GM18498 (cell line): ENCODE measurements around the gene ZNF467.

Experiments
- ATAC-seq: cut with Tn5 transposase; IDR thresholded peaks from one replicate; pipeline ENCODE4 v1.9.1; 2021; ENCODE audit warnings: mild to moderate bottlenecking, moderate library complexity; ENCODE audit not compliant: unreplicated experiment

Gene ZNF467

DNA sequence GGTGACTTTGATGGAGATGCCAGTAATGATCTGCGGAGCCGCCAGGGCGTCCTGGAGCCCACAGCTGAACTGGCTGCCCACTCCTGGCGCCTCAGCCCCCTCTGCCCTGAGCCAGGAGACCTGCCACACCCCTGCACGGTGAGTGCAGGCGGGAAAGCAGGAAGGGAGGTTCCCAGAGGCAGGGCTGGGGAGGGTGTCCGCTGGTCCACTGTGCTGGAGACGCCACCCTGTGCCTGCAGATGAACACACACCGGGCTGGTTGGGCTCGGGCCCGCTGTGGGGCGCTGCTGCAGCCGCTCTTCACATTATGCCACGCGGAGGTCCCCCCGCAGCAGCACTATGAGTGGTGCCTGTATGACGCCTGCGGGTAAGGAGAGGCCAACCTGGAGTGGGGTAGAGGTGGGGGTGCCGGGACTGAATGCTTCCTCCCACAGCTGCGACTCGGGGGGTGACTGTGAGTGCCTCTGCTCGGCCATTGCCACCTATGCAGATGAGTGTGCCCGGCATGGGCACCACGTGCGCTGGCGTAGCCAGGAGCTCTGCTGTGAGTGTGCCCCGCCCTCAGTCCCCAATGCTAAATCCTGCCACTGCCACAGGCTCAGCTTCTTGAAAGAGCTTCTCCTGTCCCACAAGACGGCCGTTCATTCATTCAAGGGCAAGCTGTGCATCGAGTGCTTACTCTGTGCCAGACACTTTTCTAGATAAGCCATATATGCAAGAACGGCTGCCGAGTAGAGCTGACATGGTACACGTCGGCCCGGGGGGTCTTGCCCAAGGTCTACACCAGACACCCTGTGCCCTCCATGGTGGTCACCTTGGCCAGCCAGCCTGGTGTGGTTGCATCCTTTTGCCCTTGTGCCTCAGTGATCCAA, 14.3 kb upstream of the ZNF467 start:
- ATAC-seq: no peak

DNA sequence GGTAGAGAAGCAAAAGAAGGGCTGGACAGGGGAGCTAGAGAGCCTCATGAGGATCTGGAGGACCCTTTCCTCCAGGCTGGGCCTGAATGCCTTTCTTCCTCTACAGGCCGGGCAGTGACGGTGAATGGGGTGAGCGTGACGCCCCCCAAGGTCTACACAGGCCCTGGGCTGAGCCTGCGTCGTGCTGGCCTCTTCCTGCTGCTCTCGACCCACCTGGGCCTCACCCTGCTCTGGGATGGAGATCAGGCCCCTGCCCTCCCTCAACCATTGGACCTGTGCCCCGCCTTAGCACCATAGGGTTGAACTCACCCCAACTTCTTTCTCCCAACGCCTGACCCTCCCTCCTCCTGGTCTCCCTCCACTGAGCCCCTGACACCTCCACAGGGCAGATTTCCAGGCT, 12.6 kb upstream of the ZNF467 start:
- ATAC-seq: no peak

DNA sequence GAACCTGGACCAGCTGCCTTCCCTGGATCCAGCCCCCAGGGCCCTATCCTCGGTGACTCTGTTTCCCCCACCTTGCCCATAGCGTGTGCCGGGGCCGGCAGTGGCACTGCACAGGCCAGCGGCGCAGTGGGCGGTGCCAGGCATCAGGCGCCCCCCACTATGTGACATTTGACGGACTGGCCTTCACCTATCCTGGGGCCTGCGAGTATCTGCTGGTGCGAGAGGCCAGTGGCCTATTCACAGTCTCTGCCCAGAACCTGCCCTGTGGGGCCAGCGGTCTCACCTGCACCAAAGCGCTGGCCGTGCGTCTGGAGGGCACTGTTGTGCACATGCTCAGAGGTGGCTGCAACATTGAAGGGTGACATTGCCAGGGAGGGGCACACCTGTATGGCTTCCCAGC, 12.0 kb upstream of the ZNF467 start:
- no peak for ATAC-seq

DNA sequence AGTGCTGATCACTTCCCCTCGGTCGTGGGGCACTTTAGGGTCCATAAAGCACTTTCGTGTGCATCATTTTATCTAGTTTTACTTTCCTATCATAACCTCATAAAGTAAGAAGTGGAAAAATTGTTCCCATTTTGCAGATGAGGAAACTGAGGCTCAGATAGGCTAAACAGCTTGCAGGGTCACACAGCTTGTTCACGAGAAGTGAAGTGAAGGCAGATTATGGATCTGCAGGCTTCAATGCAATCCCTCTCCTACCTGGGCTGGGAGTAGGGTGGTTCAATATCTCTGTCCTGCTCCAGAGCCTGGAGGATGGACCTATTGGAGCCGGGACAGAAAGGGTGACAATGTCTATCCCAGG, 10.8 kb upstream of the ZNF467 start:
- no peak for ATAC-seq

DNA sequence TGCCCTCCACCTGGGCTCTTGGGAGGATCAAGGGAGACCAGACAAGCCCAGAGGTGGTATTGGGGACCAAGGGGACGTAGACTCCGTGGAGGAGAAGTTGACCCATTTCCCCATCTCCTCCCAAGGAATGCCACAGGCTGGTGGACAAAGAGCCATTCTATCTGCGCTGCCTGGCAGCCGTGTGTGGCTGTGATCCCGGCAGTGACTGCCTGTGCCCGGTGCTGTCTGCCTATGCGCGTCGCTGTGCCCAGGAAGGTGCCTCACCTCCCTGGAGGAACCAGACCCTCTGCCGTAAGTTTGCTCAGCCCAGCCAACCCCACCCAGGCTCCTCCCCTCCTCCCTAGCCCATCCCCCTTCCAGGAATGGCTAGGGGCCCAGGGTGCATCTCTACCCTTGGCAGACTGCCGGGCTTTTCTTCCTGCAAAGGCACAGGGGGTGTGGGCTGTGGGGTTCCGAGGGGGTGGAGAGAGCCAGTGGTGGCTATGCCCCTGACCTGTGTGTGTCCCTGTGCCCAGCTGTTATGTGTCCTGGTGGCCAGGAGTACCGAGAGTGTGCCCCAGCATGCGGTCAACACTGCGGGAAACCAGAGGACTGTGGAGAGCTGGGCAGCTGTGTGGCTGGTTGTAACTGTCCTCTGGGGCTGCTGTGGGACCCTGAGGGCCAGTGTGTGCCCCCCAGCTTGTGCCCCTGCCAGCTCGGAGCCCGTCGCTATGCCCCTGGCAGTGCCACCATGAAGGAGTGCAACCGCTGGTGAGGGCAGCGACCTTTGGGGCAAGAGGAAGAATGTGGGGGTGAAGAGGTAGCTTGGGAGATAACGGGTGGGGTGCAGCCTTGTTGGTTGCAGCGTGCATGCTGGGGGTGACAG, 10.2 kb upstream of the ZNF467 start:
- no peak for ATAC-seq

DNA sequence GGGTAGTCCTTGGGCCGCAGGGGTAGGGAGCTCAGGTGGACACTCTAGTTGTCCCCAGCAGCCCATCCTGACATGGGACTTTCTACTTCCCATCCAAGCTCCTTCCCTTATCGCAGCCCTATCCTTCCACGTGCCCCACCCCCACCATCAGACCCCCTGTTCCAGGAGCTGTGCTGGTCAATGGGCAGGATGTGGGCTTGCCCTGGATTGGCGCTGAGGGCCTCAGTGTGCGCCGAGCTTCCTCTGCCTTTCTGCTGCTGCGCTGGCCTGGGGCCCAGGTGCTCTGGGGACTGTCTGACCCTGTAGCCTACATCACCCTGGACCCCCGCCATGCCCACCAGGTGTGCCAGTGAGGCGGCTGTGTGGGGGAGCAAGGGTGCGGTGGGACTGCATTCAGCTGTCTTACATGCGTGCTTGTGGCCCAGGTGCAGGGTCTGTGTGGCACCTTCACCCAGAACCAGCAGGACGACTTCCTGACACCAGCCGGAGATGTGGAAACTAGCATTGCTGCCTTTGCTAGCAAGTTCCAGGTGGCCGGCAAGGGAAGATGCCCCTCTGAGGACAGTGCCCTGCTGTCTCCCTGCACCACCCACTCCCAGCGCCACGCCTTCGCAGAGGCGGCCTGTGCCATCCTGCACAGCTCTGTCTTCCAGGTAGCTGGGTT, 9.4 kb upstream of the ZNF467 start:
- no peak for ATAC-seq

DNA sequence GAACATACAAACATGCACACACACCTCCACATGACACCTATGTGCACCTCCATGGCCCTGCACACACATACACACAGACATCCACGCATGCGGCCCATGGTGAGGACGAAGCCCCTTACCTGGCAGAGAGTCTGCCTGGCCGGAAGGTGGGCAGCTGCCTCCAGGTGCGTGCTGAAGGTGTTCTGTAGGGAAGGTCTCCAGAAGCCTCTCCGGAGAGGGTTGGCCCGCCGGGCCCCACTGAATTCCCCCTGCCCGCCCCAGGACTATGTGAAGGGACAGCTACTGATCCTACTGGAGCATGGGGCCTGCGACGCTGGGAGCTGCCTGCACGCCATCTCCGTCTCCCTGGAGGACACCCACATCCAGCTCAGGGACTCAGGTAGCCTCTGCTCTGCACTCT, 8.5 kb upstream of the ZNF467 start:
- ATAC-seq: no peak

DNA sequence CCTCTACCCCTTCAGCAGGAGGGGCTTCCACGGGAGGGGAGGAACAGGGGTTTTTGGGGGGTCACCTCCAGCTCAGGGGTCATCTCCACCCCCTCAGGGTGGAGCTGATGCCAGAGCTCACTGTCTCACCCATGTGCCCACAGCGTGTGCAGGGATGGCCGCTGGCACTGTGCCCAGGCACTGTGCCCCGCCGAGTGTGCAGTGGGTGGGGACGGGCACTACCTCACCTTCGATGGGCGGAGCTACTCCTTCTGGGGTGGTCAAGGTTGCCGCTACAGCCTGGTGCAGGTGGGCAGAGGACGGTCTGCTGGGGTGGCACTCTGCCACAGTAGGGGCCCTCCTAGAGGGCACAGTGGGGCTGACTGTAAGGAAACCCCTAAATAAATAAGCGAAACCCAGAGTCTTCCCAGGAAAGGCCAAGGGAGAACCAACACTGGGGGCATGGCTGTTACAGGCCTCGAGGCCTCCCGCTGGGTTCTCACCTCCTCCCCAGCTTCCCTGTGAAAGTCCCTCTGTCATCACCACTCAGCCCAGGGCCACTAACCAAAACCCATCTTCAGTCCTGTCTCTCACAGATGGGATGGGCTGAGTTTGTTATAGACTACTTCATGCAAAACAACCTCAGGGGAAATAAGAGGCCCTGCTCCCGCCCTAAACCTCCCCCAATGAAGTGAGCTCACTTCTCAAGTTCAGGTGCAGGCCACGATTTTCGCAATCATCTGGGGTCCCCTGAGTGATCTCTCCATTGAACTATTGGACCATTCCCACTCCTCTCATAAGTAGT, 7.4 kb upstream of the ZNF467 start:
- no peak for ATAC-seq

DNA sequence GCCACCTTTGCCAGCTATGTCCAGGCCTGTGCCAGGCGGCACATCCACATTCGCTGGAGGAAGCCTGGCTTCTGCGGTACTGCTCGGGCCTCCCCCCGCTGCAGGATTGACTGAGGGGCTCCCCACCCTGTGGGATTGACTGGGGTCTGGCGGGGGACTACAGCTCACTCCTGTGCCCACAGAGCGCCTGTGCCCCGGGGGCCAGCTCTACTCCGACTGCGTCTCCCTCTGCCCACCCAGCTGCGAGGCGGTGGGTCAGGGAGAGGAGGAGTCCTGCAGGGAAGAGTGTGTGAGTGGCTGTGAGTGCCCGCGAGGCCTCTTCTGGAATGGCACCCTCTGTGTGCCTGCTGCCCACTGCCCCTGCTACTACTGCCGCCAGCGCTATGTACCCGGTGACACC, 6.7 kb upstream of the ZNF467 start:
- no peak for ATAC-seq

DNA sequence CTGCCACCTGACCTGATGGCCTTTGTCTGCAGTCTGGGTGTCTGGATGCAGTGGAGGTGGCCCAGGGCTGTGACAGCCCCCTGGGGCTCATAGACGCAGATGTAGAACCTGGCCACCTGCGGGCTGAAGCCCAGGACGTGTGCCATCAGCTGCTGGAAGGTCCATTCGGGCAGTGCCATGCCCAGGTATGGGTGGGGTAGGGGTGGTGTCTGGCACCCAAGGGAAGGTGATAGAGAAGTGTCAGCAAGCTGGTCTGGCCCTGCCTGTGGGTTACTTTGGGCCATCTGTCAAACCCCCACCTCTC, 6.1 kb upstream of the ZNF467 start:
- no peak for ATAC-seq

DNA sequence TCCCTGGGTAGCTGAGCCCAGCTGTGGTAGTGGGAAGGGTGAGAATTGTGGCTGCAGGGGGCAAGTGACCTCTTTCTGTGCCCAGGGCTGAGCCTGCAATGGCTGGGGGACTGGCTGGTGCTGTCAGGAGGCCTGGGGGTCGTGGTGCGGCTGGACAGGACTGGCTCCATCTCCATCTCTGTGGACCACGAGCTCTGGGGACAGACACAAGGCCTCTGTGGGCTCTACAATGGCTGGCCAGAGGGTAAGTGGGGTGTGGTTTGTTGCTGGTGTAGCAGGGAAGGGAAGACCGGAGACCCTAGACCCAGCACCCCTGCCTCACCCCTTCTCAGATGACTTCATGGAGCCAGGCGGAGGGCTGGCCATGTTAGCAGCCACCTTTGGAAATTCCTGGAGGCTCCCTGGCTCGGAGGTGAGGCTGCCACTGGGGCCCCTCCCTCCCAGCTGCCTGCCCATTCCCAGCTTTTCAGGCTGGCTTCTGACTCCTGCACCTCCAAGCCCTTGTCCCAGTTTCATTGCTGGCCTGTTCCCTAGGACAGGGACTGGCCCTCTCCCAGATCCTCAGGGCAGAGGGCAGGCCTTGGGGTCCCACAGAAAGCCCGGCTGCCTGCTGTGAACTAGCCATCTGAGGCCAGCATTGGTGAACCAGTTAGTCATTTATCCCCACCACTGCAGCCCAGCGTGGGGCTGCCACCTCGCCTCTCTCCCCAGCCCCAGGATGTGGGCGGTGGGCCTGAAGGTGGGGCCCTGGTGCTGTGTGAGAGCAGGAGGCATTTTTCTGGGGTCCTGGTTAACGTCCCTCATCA, 5.5 kb upstream of the ZNF467 start:
- no peak for ATAC-seq

DNA sequence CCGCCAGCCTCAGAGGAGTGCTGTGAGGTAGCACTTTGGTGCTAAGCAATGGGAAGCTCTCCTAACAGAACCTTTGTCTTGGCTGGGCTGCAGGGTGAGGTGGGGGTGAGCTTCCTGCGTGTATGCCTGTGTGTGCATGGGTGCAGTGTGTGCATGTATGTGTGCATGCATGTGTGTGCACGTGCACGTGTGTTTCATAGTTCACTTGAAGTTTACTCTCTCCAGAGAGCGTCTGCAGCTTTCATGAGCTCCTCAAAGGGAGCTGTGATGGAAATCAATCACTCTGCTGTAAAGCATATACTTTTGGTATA, 4.9 kb upstream of the ZNF467 start:
- ATAC-seq: no peak

DNA sequence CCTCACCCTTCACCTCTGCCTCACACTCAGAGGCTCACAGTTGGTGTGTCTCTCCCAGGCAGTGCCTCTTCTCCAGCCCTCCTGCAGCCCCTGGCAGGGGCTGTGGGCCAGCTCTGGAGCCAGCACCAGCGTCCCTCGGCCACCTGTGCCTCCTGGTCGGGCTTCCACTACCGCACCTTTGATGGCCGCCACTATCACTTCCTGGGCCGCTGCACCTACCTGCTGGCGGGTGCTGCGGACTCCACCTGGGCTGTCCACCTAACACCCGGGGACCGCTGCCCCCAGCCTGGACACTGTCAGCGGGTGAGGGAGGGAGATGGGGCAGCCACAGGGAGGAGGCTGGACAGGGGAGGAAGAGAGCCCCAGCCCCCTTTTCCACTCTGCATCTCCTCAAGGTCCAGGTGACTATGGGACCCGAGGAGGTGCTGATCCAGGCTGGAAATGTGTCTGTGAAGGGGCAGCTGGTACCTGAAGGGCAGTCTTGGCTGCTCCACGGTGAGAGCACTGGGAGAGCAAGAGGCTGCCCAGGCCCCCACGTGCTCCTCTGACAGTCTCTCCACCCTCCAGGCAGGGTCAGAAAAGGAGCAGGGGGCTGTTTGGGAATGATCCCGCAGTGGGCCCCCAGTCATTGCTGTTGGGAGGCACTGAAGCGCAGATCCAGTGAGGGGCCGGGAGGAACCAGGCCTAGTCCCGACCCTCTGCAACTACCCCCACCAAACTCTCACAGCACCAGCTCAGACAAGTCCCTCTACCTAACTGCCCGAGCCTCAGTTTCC, 4.4 kb upstream of the ZNF467 start:
- no peak for ATAC-seq

DNA sequence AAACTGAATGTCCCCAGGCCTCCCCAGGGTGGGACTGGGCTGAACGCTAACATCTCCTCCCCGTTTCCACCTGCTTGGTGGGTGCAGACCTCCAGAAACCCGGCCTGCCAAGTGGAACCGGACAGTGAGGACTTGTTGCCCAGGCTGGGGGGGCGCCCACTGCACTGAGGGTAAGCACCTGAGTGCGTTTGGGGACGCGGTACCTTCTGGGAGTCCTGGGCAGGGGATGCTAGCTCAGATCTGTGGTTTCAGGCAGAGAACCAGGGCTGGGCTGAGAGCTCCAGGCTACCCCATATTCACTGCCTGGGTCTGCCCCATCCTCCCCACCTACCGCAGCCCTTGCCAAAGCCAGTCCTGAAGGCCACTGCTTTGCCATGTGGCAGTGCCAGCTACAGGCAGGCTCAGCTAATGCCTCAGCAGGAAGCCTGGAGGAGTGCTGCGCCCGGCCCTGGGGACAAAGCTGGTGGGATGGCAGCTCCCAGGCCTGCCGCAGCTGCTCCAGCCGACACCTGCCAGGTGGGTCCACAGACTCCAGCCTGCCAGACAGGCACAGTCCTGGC, 3.5 kb upstream of the ZNF467 start:
- ATAC-seq: no peak

DNA sequence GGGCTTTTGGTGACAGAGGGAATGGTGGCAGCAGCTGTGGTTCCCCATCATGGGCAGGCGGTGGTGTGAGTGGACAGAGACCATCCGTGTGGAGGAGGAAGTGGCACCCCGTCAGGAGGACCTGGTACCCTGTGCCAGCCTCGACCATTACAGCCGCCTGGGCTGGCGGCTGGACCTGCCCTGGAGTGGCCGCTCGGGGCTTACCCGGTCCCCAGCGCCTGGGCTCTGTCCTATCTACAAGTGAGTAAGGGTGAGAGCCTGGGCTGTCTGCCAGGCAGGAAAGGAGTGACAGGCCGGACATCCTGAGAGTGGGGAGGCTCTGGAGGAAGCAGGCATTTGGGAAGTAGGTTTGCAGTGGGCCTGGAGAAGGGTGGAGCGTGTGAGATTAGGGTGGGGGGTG, 2.9 kb upstream of the ZNF467 start:
- no peak for ATAC-seq

DNA sequence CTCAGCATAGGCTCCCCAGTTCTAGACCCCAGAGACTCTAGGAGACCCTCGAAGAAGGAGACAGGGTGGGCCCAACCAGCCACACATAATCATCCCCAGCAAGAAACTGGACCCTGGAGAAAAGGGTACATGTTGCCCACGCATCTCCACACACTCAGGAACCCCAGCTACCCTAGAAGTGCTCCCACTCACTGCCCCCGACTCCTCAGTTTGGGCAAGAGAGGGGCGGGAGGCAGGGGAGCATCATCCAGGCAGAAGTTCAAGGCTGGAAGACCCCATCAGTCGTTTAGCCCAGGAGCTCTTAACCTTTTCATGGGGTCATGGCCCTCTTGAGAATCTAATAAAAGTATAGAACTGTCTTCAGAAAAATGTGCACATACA, 1.8 kb upstream of the ZNF467 start:
- no peak for ATAC-seq

DNA sequence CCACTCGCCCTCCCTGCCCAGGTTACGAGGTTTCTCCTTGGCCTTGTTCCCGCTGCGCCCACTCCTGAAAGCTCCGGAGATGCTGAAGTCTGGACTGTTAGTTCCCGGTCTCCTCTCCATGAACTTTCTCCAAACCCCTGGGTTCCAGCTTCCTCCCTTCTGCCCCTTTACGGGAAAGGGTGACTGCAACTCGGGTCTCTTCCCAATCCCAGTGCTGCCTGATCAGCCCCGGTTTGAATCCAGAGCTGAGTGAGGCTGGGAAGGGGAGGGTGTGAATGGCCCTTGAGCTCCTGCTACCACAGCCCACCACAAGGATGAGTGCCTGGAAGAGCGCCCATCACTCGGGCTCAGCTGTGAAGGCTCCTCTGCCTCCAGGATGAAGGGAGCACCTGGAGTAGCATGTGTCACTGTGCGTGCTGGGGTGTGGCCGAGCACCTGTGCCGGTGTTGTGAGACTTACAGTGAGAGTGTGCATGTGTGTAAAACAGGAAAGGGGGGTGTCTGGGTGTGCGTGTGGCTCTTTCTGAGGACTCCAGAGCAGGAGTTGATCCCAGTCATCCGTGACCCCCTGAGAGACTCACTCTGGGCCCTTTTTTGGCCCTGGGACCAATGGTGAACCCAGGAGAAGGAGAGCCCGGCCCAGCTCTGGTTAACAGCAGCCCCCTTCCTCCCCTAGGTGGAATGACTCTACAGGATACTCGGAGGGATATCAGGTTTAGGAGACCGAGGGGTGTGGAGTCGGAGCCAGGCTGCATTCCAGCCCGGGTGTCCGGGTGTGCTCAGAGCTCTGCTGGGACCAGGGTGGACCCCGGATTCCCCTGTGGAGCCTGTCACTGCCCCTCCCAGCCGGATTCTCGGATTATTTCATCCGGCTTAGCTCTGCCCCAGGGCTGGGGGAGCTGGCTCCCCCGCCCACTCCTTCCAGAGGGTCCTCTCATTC, 1.1 kb upstream of the ZNF467 start:
- ATAC-seq: no peak

DNA sequence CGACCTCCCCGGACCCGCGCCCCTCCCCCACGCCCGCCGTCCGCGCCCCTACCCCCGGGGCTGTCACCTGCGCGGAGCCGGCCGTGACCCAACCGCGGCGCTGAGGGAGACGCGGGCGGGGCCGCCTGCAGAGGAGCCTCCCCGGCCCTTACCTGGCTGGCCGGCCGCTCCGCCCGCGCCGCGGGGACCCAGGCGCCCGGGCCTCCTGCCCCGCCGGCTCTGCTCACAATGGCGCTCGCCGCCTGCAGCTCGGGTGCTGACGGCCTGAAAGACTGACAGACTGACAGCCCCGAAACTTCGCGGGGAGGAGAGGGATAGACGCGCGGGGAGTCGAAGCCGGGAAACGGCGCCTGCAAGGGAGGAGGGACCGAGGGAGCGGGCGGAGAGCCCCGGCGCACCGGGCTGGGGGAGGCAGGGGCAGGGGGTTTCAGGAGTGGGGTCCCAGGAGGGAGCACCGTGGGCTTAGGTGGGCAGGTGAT, 393 bp downstream of the ZNF467 start:
- ATAC-seq: no peak
